Measurements from ENCODE around the gene DESI1.
"Not testable (repeated sequence)": the region's sequence is repeated elsewhere in the genome, so short reads cannot be mapped to it uniquely, and the experiment has no call there.

Gene DESI1

GRCh38 chr22:41620589-41621098 is at the start of gene DESI1:
TSS of gene DESI1 (minus strand) at chr22:41621043. CDS start at chr22:41620839, 204 bp downstream.
- DNase-seq (ENCODE audit: low read depth), result no peak

- DNase-seq (ENCODE audit: low read depth), result no peak
These were observed 48.4 kb upstream of the DESI1 start for GRCh38 chr22:41668971-41669911.

DNA sequence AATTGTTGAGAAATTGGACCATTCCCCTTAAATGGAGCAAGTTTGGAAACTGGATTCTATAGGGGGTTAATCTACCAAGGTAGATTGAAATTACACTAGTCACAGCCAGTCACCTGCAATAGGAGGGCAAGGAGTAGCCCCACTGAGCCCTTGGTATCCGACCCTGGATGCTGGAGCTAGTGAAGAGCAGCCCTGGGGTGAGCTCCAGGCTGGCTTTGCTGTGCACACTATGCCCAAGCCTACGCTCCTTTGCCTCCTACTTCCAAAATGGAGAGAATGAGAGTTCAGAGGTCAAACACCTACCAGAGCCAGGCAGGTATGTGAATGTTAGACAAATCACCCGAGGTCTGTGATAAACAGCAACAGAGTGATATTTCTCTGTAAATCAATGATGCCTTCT is 44.1 kb upstream of the DESI1 start:
- DNase-seq (ENCODE audit: low read depth), result no peak

GRCh38 chr22:41664490-41664889 is 43.6 kb upstream of the DESI1 start:
- no peak for DNase-seq (ENCODE audit: low read depth)

GRCh38 chr22:41663594-41663993 is 42.8 kb upstream of the DESI1 start:
- DNase-seq (ENCODE audit: low read depth), result not testable (repeated sequence)

GRCh38 chr22:41661713-41662112 is 40.9 kb upstream of the DESI1 start:
- DNase-seq (ENCODE audit: low read depth), result no peak

DNA sequence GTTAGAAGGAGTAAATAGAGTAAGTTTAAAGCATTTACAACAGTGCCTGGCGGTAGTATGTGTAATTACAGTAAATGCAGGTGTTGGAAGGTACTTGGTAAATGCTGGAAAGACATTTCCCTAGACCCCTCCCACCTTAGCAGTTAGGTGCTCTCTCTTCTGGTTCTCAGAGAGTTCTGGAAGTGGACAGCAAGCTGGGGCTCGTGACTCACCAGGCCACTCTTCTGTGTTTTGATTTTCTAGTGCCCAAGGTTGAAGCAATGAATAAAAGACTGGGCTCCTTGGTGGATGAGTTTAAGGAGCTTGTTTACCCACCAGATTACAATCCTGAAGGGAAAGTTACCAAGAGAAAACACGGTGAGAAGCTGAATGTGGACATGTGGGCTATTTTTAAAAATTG is 40.2 kb upstream of the DESI1 start:
- no peak for DNase-seq (ENCODE audit: low read depth)

GRCh38 chr22:41660416-41660815 is 39.6 kb upstream of the DESI1 start:
- DNase-seq (ENCODE audit: low read depth), result no peak

DNA sequence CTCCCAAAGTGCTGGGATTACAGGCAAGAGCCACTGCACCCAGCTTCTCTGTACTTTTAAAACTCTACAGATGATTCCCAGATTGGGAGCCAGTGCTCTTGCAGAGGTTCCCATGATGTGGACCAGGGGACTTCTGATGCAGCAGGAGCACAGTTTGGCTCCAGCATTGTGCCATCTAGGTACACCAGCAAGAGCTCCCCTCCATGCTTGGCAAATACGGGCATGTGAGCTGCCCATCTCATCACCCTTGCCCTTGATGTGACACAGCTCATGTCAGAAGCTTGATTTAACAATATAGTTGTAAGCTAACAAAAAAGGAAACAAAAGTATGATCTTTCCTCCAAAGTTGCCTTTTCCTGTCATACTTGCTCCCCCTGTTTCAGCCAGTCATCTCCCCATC is 39.1 kb upstream of the DESI1 start:
- no peak for DNase-seq (ENCODE audit: low read depth)

DNA sequence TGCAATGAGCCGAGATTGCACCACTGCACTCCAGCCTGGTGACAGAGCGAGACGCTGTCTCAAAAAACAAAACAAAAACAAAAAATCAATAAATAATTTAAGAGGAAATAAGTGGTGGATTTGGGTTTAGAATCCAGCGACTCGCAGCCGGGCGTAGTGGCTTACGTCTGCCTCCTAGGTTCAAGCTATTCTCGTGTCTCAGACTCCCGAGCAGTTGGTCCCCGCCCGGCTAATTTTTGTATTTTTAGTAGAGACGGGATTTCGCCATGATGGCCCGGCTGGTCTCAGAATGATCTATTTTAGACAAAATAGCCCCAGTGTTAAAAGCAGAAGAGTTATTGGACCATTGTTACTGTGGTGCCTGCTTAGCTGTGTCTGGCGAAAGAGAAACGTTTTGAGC is 38.0 kb upstream of the DESI1 start:
- no peak for DNase-seq (ENCODE audit: low read depth)

GRCh38 chr22:41657709-41658108 is 36.9 kb upstream of the DESI1 start:
- DNase-seq (ENCODE audit: low read depth), result no peak

DNA sequence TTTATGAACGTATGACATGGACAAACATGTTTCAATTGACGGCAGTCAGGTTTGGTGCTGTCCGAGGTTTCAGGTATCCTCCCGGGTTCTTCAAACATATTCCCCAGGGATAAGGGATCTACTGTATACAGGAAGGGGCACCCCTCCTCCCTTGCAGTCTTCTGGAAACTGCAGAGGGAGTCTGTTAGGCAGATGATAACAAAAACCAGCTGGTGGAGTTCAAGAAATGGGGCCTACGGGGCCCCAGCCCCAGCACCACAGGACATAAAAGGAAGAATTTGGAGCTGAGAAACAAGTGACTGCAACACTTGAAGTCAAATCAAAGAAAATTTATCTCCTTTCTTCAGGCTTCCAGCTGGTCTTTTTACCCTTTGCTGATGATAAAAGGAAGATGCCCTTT is 35.7 kb upstream of the DESI1 start:
- DNase-seq (ENCODE audit: low read depth), result no peak

DNA sequence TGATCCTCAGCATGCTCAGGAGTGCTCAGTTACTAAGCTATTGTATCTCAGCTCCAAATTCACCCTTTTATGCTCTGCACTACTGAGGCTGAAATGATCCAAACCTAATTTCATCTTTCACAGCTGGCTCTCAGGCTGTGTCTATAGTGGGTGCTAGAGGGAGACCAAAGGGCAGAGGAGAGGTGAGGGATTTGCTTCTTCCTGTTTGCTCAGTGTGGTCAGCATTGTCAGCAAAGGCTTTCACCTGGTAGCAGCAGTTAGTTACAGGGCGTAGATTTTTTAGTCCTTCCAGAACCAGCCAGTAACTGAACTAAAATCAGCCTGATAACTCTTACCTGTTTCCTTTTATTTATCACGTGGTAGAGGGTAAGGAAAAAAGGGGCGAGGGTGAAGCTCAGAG is 33.5 kb upstream of the DESI1 start:
- no peak for DNase-seq (ENCODE audit: low read depth)

- no peak for DNase-seq (ENCODE audit: low read depth)
These were observed 30.0 kb upstream of the DESI1 start for GRCh38 chr22:41650821-41651220.

- DNase-seq (ENCODE audit: low read depth), result no peak
These were observed 29.4 kb upstream of the DESI1 start for GRCh38 chr22:41650229-41650628.

DNA sequence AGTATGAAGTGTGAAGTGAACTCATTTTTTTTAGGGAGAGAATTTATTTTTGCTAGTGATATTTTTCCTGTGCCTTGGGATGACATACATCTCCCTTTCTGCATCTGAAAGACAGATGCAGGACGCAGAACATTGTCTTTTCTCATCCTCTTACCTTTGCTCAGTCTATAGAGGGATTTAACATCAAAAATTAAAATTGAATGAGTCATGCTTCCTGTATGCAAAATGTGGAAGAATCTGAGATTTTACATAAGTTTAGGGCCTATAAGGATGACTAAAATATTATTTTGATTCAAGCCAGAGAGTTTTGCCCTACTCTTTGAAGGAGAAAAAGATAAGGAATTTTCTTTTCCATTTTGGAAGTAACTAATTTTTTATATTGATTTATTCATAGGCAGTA is 27.6 kb upstream of the DESI1 start:
- no peak for DNase-seq (ENCODE audit: low read depth)

GRCh38 chr22:41647771-41648170 is 26.9 kb upstream of the DESI1 start:
- no peak for DNase-seq (ENCODE audit: low read depth)

- no peak for DNase-seq (ENCODE audit: low read depth)
These were observed 21.7 kb upstream of the DESI1 start for GRCh38 chr22:41642331-41643110.

DNA sequence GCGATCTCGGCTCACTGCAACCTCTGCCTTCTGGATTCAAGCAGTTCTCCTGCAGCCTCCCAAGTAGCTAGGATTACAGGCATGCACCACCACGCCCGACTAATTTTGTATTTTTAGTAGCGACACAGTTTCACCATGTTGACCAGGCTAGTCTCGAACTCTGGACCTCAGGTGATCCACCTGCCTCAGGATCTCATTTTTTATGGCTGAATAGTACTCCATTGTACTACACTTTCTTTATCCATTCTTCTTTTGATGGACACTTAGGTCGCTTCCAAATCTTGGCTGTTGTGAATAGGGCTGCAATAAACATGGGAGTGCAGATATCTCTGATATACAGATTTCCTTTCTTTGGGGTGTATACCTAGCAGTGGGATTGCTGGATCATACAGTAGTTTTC is 21.0 kb upstream of the DESI1 start:
- no peak for DNase-seq (ENCODE audit: low read depth)

DNA sequence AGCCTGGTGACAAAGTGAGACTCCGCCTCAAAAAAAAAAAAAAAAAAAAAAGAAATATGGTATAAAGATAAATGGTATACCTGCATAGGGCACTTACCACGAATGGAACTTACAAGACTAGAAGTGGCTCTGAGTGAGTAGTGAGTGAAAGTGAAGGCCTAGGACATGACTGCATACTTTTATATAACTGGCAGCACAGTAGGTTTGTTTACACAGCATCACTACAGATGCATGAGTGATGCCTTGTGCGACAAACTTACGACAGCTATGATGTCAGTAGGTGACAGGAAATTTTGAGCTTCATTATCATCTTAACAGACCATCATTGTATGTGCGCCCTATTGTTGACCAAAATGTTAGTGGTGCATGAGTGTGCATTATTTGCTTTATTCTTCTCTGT is 17.9 kb upstream of the DESI1 start:
- DNase-seq (ENCODE audit: low read depth), result no peak

GRCh38 chr22:41638124-41638523 is 17.3 kb upstream of the DESI1 start:
- no peak for DNase-seq (ENCODE audit: low read depth)

- not testable (repeated sequence) for DNase-seq (ENCODE audit: low read depth)
These were observed 16.8 kb upstream of the DESI1 start for GRCh38 chr22:41637623-41638022.

- no peak for DNase-seq (ENCODE audit: low read depth)
These were observed 15.6 kb upstream of the DESI1 start for GRCh38 chr22:41636467-41636866.

Data from activated T-helper 1 cell treated with Interleukin-2 at 50 U/mL for 16 hours (primary cell).